Nucleus accumbens (tissue), 56 donors: ENCODE measurements around the gene PRDM16.

Experiments
- DNase-seq, 56 donors: peaks; one replicate each; lab custom pipeline; 2025; lab: John Stamatoyannopoulos, UW

PRDM16 gene

DNA sequence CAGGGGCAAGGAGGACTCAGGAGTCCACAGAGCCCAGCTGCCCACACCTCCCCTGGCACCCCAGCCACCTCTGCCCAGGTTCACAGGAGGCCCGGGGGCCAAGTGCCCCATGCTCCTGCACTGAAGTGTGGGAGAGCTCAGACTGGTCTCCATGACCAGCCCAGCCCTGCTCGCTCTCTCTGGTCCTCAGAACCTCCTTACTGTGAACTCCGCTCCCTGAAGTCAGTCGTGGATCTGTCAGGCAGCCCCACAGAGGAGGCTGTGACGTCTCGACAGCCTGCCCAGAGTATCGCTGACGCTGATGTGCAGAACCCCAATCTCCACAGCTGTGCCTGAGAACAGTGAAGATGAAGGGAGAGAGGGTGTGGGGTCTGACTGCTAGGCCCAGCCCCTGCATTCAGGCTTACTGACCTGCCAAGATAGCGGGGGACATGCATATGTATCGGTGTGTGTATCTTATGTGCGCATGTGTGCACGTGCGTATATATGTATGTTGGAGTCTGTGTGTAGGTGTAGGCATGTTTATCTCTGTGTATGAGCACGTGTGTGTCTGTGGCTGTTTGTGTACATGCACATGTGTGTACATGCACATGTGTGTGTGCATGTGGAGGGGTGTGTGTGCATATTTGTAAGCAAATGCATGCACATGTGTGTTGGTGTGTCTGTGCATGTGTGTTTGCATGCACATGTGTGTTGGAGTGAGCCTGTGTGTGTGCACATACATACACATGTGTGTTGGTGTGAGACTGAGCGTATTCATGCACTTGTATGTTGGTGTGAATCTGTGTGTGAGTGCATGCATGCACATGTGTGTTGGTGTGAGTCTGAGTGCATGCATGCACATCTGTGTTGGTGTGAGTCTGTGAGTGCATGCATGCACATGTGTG lies 267.0 kb downstream of the PRDM16 start:
- no peak for DNase-seq

- DNase-seq = no peak
Measured at GRCh38 chr1:3336641-3337630, 267.9 kb downstream of the PRDM16 start.

GRCh38 chr1:3337798-3338724 lies 269.1 kb downstream of the PRDM16 start:
- no peak for DNase-seq

- DNase-seq = no peak
Measured at GRCh38 chr1:3338725-3339070, 269.7 kb downstream of the PRDM16 start.

- DNase-seq = no peak
Measured at GRCh38 chr1:3339856-3340255, 270.9 kb downstream of the PRDM16 start.

DNA sequence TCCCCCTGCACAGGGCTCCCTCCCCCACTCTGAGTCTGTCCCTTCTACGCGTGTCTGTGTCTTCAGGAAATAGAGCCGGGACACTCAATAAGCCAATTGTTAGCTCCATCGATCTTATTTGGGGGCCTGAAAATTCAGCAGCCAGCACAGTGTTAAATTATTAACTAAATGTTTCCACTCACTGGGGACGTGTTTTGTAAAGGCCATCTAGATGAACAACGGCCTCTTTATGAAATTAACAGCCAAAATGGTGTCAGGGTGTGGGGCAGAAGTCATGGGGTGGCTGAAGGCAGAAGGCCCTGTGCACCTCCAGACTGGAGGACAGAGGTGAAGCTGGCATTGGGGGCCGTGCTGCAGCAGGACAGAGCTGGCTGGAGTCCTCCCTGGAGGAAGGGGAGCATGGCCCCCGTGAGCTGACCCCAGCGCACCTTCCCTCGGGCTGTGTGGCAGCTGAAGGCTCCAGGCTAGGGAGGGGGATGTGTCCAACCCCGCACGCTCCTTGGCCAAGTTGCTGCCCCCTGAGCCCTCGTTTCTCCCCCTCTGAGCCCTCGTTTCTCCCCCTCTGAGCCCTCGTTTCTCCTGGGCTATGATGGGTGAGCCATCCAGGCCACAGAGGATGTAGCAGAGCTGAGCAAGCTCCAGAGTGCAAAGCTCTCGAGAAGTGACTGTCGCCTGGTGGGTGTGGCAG lies 271.7 kb downstream of the PRDM16 start:
- no peak for DNase-seq

- DNase-seq = no peak
Measured at GRCh38 chr1:3341236-3341994, 272.4 kb downstream of the PRDM16 start.

DNA sequence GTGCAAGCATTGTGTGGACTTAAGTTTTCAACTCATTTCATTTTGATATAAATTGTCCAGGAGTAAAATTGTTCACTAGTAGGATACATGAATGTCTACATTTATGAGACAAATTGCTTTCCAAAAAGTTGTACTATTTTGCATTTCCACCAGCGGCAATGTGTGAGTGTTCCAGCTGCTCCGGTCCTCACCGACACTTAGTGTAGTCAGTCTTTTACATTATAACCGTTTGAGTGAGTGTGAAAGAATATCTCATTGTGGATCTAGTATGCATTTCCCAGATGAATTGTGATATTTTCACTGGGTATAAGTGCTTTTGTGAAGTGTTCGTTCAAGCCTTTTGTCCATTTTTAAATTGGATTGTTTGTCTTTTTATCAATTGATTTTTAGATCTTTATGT lies 274.0 kb downstream of the PRDM16 start:
- DNase-seq = no peak

DNA sequence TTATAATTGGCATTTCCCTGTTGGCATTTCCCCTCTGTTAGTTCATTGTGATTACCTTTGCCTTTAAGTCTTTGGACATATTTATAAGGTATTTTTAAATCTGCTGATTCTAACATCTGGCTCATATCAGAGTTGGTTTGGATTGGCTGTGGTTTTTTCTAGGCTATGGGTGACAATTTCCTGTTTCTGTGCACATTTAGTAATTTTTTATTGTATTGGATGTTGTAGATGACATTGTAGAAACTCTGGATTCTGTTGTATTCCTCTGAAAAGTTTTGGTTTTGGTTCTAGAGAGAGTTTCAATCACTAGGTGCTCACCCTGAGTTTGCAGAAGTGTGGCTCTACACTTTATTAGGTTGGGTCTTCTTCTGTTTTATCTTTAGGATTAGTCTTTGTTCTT lies 275.4 kb downstream of the PRDM16 start:
- no peak for DNase-seq

DNA sequence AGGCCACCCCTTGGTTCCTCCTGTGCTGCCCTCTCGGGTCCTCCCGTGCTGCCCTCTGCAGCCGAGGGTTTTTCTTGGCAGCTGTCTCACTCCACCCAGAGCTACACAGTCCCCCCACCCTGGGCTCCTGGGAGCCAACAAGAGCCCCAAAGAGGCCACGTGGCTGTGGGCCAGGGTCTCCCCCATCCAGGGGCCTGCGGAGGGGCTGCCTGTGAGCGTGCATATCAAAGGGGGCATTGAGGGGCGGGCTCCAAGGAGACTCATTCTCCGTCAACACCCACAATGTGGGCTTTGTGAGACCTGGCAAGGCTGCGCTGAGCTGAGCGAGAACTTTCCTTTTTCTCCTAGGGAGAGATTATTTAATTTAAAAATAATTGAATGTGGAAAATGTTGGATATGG lies 276.8 kb downstream of the PRDM16 start:
- peak in 32 of 56 donors; percentile 14 to 75 (median 50) for DNase-seq

DNA sequence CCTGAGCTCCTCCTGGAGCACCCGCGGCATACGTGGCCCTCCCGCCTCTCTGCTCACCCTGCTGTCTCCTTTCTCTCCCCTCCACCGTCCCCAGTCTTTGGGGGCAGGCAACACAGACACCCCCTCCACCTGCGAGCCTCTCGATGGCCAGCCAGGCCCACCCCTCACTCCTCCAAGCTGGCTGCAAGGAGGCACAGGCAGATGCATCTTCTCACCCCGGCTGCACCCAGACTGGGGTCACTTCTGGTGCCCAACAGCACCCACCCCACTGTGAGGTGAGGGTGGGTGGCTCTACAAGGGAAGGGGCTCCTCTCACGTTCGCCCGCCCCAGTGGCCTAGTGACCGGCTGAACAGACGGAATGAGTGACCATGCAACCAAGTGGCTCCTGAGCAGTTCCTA lies 277.5 kb downstream of the PRDM16 start:
- DNase-seq = no peak

GRCh38 chr1:3347257-3348020 lies 278.4 kb downstream of the PRDM16 start:
- peak in 2 of 56 donors; percentile 25 to 31 for DNase-seq

GRCh38 chr1:3348196-3348865 lies 279.3 kb downstream of the PRDM16 start:
- peak in 51 of 56 donors; percentile 18 to 90 (median 68) for DNase-seq

GRCh38 chr1:3349161-3349967 lies 280.4 kb downstream of the PRDM16 start:
- DNase-seq = no peak

- DNase-seq = no peak
Measured at GRCh38 chr1:3349968-3350299, 280.9 kb downstream of the PRDM16 start.

DNA sequence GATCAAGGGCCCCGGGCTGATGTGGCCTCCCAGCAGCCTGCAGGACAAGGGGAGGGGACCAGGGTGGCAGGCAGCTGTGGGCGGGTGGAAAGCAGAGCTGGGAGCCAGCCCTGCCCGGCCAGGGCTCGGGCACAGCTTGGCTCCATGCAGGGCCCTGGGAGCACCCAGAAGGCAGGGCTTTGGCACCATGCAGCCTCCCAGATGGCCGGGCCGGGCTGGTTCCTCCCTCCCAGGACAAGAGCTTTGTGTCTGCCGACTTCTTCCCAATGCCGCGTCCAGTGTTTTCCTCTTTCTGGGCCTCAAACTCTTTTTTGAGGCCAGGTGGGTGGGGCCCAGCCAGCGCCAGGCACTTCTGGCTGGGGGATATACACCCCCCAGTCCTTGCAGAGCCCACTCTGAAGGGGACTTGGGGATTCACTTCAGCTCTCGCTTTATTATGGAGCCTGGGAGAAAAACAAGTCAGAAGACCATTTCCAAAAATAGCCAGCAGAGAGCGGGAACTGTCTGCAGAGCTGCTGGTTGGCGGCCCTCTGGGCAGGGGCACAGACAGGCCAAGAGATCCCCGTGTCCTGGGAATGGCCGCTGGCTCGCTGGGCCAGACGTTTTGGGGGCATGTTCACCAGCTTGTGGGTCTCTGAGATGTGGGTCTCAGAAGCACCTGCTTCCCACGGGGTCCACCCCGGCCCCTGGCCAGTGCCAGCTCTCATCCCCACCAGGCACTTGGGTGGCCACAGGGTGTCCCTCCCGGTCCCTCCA lies 281.7 kb downstream of the PRDM16 start:
- peak in 53 of 56 donors; percentile 34 to 93 (median 77) for DNase-seq
